GM18505 (cell line): ENCODE measurements around the gene RAD1.

ENCODE experiments used
- ATAC-seq: cut with Tn5 transposase; IDR thresholded peaks from one replicate; pipeline ENCODE4 v1.9.1; 2021; ENCODE audit not compliant: unreplicated experiment
- POLR2A ChIP-seq: IDR thresholded peaks from 4 replicates; pipeline ENCODE4 v1.6.1; 2011; ENCODE audit warnings: borderline replicate concordance; ENCODE audit not compliant: insufficient read depth, insufficient read length; ENCODE audit errors: extremely low read depth

The RAD1 gene

DNA sequence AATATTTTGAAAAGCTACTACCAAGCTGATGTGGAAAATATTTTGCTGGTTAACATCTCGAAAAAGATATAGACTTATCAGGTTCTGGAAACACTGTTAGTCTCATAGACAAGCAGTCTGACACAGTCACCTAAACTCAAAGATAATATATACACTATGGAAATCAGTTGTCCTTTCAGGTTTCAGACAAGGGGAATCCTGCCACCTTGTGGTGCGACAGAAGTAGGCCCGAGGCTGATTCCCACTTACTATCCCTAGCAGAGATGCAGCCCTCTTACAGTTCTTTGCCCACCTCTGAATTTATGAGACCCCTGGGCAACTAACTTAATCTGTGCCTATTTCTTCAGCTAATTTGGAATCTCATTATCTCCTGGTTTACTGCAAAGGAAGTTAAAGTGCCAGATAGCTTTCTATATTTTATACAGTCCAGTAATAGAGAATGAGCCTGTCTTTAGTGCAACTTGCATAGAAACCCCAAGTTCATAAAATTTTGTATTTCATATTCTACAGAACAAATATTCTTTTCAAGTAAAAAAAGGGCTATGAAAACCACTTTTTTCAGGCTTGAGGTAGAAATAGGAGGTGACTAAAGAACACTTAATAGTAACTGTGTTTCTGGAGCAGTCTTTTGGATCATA, 16.9 kb downstream of the RAD1 start:
- no peak for TF ChIP-seq POLR2A
- ATAC-seq: peak; percentile 77

DNA sequence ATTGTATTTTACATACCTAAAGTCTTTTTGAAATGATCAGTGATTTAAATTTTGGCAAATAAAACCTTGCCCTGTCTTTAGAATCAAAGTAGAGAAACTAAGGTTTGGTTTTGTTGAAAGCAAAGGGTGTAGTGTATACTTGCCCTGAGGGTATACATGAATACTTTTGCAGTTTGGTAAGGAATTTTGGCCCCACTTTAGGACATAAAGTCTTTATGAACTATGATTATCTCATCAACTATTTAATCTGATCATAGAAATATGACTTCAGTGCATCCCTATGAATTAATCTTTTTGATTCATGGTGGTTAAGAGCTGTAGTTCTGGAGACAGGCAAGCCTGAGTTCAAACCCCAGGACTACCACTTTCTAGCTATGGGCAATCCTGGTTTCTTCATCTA, 17.7 kb downstream of the RAD1 start:
- TF ChIP-seq POLR2A: no peak
- ATAC-seq: no peak

DNA sequence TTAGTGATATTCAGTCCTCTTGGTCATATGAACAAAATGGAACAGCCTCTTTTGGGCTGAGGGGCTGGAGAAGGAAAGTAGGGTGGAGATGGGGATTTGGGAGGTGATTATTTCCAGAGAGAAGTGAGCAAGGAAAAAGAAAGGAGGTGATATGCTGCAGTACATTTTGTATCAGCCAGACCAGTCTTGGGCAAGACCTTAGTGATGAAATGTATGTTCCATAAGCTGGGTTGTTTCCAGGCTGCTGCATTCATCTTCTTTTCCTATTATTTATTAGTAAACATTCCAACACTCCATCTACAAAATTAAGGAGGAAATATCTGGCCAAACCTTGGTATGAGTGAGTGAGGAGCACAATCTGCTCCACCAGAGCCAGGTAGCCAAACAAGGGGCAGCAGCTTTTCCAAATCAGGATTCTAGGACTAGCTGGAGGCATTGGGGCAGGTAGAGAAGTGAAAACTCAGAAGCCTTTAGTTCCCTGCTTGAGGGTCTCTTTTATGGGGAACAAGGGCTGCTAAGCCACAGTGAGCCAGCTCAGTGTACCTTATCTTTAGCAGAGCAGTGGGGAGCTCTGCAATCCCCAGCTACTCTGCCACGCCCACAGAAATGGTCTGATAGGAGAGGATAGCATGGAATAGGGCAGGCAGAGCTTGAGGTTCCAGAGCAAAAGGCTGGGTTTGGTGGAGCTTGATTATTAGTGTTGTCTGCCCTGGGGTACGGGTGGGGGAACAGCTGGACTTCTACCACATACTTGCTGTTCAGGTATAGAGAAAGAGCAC, 19.5 kb downstream of the RAD1 start:
- no peak for ATAC-seq
- no peak for TF ChIP-seq POLR2A

DNA sequence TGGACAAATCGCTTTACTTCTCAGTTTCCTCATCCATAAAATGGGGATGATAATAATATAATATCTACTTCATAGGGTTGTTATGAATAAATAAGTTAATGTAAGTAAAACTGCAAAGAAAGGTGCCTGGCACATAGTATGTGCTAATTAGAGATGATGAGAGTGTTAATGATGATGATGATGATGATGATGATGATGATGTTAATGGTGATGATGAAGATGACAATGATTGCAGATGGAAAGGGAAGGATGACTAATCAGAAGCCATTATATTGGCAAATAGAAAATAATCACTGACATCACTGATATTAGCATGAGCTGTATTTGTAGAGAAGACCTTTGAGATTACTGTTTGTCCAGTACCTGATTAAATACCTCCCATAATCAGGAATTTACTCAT, 20.6 kb downstream of the RAD1 start:
- TF ChIP-seq POLR2A: no peak
- ATAC-seq: no peak

DNA sequence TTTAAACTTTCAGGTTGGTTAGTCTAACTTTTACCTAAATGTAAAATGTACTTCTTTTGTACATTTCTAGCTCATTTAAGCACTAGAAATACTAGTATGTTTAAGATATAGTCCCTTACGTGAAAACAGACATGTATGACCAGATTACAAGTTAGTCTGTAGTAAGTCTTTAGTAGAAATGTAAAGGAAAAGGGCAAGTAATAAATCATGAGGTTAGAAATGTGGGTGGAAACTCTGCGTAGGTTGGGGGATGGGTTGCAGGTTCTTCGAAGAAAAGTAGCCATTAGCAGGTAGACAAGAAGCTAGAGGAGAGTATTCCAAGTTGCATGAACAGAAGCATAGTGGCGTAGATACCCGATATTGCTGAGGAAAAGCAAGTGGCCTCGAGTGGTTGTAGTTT, 22.9 kb downstream of the RAD1 start:
- no peak for TF ChIP-seq POLR2A
- ATAC-seq: no peak

DNA sequence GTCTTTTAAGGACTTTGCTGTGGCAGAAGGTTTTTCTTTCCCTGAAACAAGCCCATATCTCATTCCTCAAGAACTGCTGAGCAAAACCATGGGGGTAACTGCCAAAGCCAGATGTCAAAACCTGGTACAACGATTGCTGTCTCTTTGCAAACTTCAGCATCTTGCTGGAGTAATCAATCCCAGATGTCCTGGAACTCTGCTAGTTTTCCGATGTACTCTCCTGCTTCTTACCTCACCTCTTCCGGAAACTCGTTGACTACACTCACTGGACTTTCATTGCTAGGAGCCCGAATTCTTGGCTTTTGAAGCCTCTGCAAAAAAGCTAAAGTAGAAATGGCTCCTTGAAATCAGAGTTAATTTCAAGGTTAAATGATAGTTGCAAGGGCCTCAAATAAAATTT, 23.3 kb downstream of the RAD1 start:
- no peak for TF ChIP-seq POLR2A
- no peak for ATAC-seq

DNA sequence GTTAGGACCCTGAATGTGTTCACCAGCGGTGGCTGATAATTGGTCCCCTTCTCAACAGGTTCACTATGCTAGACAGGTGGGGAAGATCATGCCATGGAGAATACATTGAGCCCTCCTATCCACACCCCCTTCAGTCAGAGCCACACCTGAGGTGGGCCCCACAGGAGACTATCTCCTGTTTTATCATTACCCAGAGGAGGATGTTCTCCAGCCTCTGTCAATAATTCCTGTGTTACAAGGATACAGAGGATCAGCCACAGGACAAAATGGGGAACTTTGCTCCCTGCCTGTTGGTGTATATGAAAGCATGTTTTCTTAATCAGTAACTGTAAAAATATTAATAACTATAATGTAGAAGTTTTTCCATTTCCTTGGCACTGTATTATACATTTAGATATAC, 25.9 kb downstream of the RAD1 start:
- no peak for ATAC-seq
- TF ChIP-seq POLR2A: no peak

DNA sequence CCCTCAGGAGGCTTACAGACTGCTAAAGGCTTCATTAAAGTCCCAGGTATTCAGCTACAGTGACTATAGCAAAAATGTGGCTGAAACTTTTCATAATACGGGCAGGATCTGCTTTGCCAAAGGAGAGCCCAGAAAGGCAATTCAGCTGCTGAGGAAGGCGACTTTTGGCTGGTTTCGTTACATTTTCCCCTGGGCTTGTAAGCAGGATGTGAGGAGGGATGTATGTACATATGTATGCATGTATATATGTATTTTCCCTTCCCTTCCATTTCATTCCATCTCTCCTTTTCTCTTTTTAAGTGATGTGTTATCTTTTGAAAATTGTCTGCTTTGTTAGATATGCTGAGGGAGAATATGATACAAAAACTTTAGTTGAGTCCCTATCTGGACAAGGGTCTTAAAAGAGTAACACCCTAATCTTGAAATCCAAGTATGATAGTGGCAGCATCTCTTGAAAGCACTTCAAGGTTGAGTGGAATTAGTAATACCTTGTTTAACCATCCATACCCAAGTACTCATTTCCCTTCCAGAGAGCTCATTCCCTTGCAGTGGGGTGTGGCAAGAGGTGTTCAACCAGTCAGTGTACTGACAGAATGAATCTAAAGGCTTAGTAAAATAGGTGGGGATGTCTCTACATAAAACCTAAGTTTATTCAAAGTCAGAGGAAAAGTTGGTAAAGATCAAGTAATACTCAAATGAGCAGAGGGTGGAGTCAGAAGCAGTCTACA, 28.7 kb downstream of the RAD1 start:
- TF ChIP-seq POLR2A: no peak
- no peak for ATAC-seq

DNA sequence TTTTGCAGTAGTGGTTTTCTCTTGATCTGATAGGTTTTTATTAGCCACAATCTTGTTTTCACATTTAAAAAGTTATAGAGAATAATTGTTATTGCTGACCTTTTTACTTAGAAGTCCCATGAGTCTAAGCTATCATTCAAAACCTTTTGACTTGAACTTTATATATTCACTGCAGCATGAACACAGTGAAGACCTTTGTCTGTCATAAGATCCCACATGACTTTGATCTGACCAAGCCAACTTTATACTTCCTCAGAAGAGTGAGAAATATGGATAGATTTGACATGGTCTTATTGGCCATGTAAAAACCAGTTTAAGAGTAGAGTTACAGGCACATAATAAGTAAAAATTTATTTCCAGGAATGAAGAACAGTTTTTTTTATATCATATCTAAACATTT, 34.1 kb downstream of the RAD1 start:
- no peak for ATAC-seq
- TF ChIP-seq POLR2A: no peak

DNA sequence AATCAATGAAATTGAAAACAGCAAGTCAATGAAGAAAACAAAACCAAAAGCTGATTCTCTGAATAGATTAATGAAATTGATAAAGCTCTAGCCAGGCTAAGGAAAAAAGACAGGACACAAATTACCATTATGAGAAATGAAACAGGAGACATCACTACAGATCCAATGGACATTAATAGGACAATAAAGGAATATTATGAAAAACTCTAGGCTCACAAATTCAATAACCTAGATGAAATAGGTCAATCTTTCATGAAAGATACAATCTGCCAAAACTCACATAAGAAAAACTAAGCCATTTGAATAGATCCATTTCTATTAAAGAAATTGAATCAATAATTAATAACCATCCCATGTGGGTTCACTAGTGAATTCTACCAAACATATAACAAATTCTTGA, 39.0 kb downstream of the RAD1 start:
- no peak for ATAC-seq
- no peak for TF ChIP-seq POLR2A

DNA sequence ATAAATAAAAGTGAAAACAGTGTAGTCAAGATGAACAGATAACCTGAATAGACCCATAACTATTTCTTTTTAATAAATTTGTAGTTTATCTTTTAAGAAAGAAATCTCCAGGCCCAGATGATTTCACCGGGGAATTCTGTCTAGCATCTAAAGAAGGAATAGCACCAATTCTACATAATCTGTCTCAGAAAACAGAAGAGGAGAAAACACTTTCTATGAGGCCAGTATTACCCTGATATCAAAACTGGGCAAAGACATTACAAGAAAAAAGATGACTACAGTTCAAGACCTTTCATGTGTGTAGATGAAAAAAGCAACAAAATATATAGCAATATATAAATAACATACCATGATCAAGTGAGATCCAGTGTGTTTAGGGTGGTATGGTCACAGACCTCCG, 44.9 kb downstream of the RAD1 start:
- no peak for ATAC-seq
- TF ChIP-seq POLR2A: no peak

DNA sequence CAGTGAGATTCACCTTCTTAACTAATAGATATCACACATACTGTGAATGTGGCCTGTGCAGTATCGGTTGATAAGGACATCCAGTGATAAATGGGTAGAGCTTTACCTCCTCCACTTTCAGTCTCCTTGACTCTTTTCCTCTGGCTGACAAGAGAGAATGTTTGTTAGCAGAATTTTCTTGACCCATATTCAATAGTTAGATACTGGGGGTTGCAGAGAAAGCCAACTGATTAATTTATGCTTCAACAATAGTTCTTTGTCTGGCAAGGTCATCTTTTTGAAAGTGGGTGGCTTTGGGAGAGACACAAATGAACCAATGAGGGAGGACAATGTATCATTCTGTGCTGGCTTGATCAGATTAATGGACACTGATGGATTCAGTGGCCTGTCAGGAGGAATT, 46.0 kb downstream of the RAD1 start:
- TF ChIP-seq POLR2A: no peak
- ATAC-seq: no peak

DNA sequence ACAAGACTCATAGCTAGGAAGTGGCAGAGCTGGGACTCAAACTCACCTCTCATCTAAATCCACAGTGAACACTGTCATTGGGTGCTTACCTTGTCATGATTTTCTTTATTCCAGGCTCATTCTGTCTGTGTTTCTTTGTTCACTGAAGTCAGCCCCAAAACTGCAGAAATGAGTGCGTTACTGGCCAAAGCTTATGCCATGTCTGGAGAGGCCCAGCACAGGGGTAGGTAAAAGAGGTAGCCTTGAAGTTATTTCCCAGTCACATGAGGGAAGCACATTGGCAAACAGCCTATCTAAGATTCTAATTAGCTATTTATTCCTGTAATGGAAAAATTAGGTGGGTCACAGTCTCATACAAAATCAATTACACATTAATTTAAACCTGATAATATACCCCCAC, 46.5 kb downstream of the RAD1 start:
- no peak for TF ChIP-seq POLR2A
- ATAC-seq: no peak

DNA sequence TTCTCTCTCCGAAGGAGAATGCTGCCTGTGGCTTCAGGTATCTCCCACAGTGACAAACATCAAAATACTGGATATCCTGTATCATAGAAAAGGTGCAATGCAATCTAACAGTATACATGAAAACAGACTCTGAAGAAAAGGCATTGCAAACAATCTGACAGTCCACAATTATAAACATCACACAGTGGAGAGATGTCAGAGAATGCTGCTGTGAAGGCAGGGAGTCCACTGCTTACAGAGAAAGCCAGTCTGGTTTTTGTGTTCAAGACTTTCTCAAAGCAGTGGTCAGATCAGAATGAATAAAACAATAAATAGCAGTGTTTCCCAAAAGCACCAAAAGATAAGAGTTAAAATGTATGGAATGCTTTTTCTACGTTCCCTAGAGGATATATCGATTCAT, 47.6 kb downstream of the RAD1 start:
- ATAC-seq: no peak
- TF ChIP-seq POLR2A: no peak
